Stimulated activated CD4-positive, alpha-beta T cell treated with anti-CD3 and anti-CD28 coated beads, Interleukin-15, amount 100 ng/mL, for 24 hours (primary cell): ENCODE results near the gene TINCR.

Source experiments
- DNase-seq: peaks from one replicate; pipeline ENCODE4 v3.0.0-alpha.2; 2020

TINCR gene

DNA sequence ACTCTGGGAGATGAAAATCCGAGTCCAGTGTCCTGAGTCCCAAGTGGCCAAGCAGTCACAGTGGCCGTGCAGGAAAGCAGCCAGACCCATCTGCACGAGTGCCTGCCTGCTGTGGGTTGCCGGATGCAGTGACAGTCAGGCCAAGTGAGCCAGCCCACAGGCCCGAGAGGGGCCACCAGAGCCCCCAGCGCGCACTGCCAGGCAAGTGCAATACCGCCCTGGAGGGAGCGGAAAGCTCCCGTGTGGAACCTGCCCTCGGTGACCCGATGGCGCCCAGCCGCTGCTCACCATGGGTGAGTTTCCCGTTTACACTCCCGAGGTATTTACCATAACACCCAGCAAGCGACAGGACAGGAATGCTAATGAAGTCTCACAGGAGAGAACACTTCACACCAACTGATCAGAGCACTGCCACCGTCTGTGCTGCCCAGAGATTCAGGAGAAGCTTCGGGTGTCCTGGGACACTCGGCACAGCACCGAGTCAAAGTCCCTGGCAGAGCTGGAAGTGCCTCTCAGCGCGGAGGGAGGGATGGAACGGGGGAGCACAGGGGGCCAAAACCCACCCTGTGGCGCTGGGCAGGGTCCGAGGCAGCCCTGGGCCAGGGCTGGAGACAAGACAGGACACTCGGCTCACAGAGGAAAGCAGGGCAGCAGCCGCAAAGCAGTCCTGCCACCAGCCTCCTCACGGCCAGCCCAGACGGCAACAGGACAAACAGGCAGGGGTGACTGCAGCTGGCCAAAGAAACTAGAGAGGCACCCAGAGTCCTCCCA lies 21.3 kb upstream of the TINCR start:
- DNase-seq, result no peak

GRCh38 chr19:5588441-5588840 lies 20.7 kb upstream of the TINCR start:
- DNase-seq, result no peak

- no peak for DNase-seq
Observed at GRCh38 chr19:5587661-5588060, 19.9 kb upstream of the TINCR start.

GRCh38 chr19:5587071-5587455 lies 19.3 kb upstream of the TINCR start:
- no peak for DNase-seq

- no peak for DNase-seq
Observed at GRCh38 chr19:5586300-5587070, 18.7 kb upstream of the TINCR start.

DNA sequence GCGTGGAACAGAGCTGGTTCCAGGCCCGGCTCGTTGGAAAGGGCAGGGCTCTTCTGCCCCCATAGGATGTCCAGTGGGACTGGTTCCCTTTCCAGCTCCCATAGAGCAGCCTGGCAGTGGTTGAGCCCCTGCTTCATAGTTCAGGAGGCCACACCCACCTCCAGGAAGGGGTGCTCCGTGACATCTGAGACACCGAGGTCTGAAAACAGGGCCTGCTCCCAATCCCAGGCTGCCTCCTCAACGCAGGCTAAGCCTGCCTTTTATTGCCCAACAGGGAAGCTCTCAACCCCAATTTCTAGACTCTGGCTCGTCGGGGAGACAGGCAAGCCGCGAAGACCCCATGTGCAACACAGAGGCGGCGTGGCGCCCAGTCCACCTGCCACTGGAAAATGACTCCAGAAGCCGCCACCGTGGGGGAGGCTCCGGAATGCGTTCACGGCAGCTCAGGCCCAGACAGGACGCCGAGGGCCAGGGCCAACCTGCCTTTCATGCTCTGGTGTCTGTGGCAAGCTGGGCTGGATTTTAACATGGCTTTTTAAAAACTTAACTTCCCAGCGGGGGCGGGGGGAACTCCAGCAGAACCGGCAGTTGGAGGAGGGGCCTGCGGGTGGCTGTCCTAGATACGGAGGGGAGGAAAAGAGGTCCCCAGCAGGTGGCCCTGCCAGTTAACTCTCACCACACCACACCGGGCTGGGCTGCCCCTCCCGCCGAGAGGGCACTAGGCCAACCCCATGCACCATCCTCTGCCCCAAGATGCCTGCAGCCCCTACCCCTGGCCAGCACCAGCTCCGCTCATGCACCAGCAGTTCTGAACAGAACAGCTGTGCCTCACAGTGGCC lies 17.9 kb upstream of the TINCR start:
- peak; percentile 62 for DNase-seq

GRCh38 chr19:5580161-5580571 lies 12.4 kb upstream of the TINCR start:
- DNase-seq, result no peak

GRCh38 chr19:5579697-5580096 lies 11.9 kb upstream of the TINCR start:
- DNase-seq, result no peak

DNA sequence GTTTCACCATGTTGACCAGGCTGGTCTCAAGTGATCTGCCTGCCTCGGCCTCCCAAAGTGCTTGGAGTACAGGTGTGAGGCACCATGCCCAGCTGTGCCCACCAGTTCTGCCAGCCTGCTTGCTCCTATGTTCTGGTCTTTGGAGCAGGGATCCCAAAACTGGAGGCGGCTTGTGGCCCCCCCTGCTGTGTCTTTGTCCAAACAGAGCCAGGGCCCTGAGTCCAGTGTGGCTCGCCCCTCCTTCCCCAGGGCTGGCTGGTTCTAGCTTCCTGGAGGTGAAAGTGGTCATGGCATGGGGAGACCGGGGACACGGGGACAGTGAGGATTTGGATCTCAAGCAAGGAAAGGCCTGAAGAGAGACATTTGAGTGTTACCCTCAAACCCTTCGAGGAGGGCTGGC lies 11.5 kb upstream of the TINCR start:
- no peak for DNase-seq

GRCh38 chr19:5578097-5578846 lies 10.5 kb upstream of the TINCR start:
- DNase-seq, result peak; percentile 78

DNA sequence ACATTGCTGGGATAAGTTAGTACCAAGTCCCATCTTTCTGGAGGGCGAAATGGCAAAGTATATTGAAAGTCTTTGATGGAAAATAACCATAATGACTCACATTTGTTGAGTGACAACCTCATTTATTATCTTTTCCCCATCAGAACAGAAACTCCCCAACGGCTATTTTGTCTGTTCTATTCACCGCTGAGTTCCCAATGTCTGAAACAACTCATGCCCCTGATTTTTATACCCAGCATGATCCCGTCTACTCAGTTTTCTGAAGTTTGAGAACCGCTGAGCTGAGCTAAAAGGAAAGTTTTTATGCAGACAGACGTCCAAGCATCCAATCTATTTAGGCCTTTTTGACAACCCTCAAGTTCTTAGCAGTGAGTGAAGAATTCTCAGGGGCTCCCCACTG lies 7.8 kb upstream of the TINCR start:
- no peak for DNase-seq

GRCh38 chr19:5572556-5573286 lies 5.0 kb upstream of the TINCR start:
- DNase-seq, result no peak

DNA sequence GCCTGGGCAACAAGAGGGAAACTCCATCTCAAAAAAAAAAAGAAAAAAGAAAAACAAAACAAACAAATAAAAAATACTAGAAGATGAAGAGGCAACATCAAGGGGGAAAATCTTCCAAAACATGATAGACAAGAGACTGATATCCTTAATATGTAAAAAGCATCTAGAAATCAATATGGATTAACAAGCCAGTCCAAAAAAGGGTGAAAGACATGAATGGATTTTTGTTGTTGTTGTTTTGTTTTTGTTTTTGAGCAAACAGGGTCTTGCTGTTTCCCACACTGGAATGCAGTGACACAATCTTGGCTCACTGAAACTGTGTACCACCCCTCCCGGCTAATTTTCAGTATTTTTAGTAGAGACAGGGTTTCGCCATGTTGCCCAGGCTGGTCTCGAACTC lies 4.0 kb upstream of the TINCR start:
- no peak for DNase-seq

GRCh38 chr19:5567970-5568407 lies 236 bp upstream of the TINCR start:
- no peak for DNase-seq

GRCh38 chr19:5564930-5565329 lies 2.8 kb downstream of the TINCR start:
- DNase-seq, result no peak

GRCh38 chr19:5563935-5564612 lies 3.7 kb downstream of the TINCR start:
- DNase-seq, result no peak

GRCh38 chr19:5563008-5563431 lies 4.7 kb downstream of the TINCR start:
- no peak for DNase-seq

DNA sequence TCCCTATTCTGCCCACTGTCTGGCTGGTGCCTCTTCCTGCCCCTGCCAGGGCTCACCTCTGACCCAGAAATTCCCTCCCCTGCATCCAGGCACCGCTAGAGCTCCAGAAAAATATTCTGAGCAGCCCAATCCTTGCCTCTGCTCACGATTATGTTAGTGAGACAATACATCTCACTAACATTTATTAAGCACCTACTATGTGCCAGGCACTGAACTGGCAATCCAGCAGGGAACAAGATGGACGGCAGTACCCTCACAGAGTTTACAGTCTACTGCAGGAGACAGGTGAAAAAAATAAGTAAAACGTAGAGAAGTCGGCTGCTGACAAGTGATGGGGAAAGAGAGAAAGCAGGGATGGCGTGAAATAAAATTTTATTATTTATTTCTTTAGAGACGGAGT lies 5.5 kb downstream of the TINCR start:
- DNase-seq, result no peak

GRCh38 chr19:5561559-5561958 lies 6.2 kb downstream of the TINCR start:
- no peak for DNase-seq

DNA sequence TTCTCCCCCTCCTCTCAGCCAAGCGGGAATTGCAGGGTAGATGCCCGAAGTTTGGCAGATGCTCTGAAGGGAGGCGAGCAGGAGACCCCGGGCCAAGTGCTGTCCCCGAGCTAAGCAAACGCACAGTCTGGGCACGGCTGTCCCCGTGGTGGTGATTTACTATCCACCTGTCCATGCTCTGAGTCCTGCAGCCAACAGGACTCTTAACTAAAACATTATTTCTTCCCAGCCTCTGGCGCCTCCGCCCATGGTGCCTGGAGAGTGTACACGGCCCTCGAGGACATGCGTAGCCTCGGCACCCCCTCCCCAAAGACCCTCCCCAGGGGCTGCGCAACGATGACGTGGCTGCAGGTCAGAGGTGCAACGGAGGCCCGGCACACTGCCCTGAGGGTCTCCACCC lies 7.6 kb downstream of the TINCR start:
- DNase-seq, result no peak

- DNase-seq, result no peak
Observed at GRCh38 chr19:5559804-5560133, 8.0 kb downstream of the TINCR start.
